HepG2 (cell line): ENCODE results near the gene ARMH2. TPM values are rescaled to one million over a fixed set of nuclear protein-coding genes. Genes with fewer than 3 reads are reported as not detected.

ENCODE experiments used
- ATF7-NPFF ChIP-seq: sonication (generic); formaldehyde crosslinking; IDR thresholded peaks from 2 replicates; pipeline ENCODE4 v1.8.1; 2023; ENCODE audit warnings: mild to moderate bottlenecking, low read depth, missing genetic modification reagents, moderate library complexity
- ATM ChIP-seq: fragments of 450-650 bp; IDR thresholded peaks from 2 replicates; pipeline ENCODE4 v1.7.1; 2017; ENCODE audit warnings: mild to moderate bottlenecking, borderline replicate concordance
- BHLHE40 ChIP-seq: IDR thresholded peaks from 2 replicates; pipeline ENCODE4 v1.6.1; 2011; ENCODE audit warnings: low read length, improper control_type of control experiment
- CBX2 ChIP-seq, 2 experiments: fragments of 200-600 bp in 1 of 2; sonication (generic); formaldehyde crosslinking in 1 of 2; IDR thresholded peaks; 2 replicates each; pipeline versions ENCODE4 v1.7.0 to v1.8.1; 2018 to 2022; ENCODE audit warnings: low read depth in 2 of 2, low read length in 1 of 2, mild to moderate bottlenecking in 1 of 2, missing genetic modification reagents in 1 of 2
- KDM6A ChIP-seq: IDR thresholded peaks from 2 replicates; pipeline ENCODE4 v1.6.1; 2016; ENCODE audit warnings: low read depth
- MED1 ChIP-seq: sonication (generic); formaldehyde crosslinking; IDR thresholded peaks from 2 replicates; pipeline ENCODE4 v1.4.0; 2020; ENCODE audit warnings: missing genetic modification reagents
- MIXL1 ChIP-seq: IDR thresholded peaks from 2 replicates; pipeline ENCODE4 v1.6.1; 2016
- NR2C2 ChIP-seq: sonication (generic); formaldehyde crosslinking; IDR thresholded peaks from 2 replicates; pipeline ENCODE4 v1.4.0; 2020; ENCODE audit warnings: missing genetic modification reagents, mild to moderate bottlenecking, moderate library complexity, borderline replicate concordance
- RBAK ChIP-seq: sonication (generic); formaldehyde crosslinking; IDR thresholded peaks from 2 replicates; pipeline ENCODE4 v1.5.1; 2020; ENCODE audit warnings: mild to moderate bottlenecking, missing genetic modification reagents
- TAF1 ChIP-seq: sonication (generic); formaldehyde crosslinking; IDR thresholded peaks from 2 replicates; pipeline ENCODE4 v1.4.0; 2020; ENCODE audit warnings: missing genetic modification reagents
- TCF7 ChIP-seq: sonication (generic); IDR thresholded peaks from 2 replicates; pipeline ENCODE4 v1.6.1; 2016; ENCODE audit warnings: antibody characterized with exemption, low read depth
- TRIM24 ChIP-seq: sonication (generic); formaldehyde crosslinking; IDR thresholded peaks from 2 replicates; pipeline ENCODE4 v1.8.0; 2022; ENCODE audit warnings: mild to moderate bottlenecking, missing genetic modification reagents
- ZMYM4 ChIP-seq: sonication (generic); formaldehyde crosslinking; IDR thresholded peaks from 2 replicates; pipeline ENCODE4 v1.8.1; 2023; ENCODE audit warnings: mild to moderate bottlenecking, missing genetic modification reagents
- ZNF367 ChIP-seq: sonication (generic); formaldehyde crosslinking; IDR thresholded peaks from 2 replicates; pipeline ENCODE4 v1.4.0; 2020; ENCODE audit warnings: missing genetic modification reagents, borderline replicate concordance
- ZNF414 ChIP-seq: sonication (generic); formaldehyde crosslinking; IDR thresholded peaks from 2 replicates; pipeline ENCODE4 v1.5.0; 2020; ENCODE audit warnings: missing genetic modification reagents
- ZNF704 ChIP-seq: sonication (generic); formaldehyde crosslinking; IDR thresholded peaks from 2 replicates; pipeline ENCODE4 v1.8.1; 2023; ENCODE audit warnings: mild to moderate bottlenecking, inconsistent platforms, moderate library complexity, missing genetic modification reagents, borderline replicate concordance
- polyA plus RNA-seq, 8 experiments: library from polyadenylated mRNA; depleted of rRNA in 3 of 8; stranded (reverse) in 7 of 8; unstranded in 1 of 8; fragments of >200 nt; fragmentation: Illumina TruSeq in 4 of 8; extraction: Trizol in 4 of 8; gene quantifications; 2 replicates each; pipeline versions ENCODE4 v1.2.1 to v1.2.3, GENCODE V29; 2011 to 2016; ENCODE audit warnings: low read depth in 4 of 8, missing spikeins in 1 of 8, mixed read lengths in 1 of 8; ENCODE audit not compliant: insufficient read depth in 1 of 8
- total RNA-seq, 5 experiments: library from RNA; depleted of rRNA; stranded (reverse); fragments of >200 nt; fragmentation: Illumina TruSeq; extraction: Trizol; gene quantifications; 2 replicates each; pipeline ENCODE4 v1.2.3, GENCODE V29; 2016; ENCODE audit warnings: low read depth in 1 of 5
- TF ChIP-seq, protein P1 (sequence below), 2 experiments: sonication (generic) in 1 of 2; formaldehyde crosslinking in 1 of 2; IDR thresholded peaks; 2 replicates each; pipeline versions ENCODE4 v1.6.1 to v1.9.0; 2014 to 2022; ENCODE audit warnings: antibody characterized with exemption in 1 of 2, borderline replicate concordance in 1 of 2, inconsistent platforms in 1 of 2, low read depth in 1 of 2, missing genetic modification reagents in 1 of 2
- TF ChIP-seq, protein P2 (sequence below): sonication (generic); formaldehyde crosslinking; conservative IDR thresholded peaks from 2 replicates; pipeline ENCODE4 v1.4.0; 2020; ENCODE audit warnings: mild to moderate bottlenecking, missing genetic modification reagents, moderate library complexity

Gene ARMH2
- total and polyA plus RNA-seq, 2 of the 13 experiments (the other 11 are each of a cell fraction or from before 2014, with no cell fraction given), result not detected

- TF ChIP-seq, protein P1, sequence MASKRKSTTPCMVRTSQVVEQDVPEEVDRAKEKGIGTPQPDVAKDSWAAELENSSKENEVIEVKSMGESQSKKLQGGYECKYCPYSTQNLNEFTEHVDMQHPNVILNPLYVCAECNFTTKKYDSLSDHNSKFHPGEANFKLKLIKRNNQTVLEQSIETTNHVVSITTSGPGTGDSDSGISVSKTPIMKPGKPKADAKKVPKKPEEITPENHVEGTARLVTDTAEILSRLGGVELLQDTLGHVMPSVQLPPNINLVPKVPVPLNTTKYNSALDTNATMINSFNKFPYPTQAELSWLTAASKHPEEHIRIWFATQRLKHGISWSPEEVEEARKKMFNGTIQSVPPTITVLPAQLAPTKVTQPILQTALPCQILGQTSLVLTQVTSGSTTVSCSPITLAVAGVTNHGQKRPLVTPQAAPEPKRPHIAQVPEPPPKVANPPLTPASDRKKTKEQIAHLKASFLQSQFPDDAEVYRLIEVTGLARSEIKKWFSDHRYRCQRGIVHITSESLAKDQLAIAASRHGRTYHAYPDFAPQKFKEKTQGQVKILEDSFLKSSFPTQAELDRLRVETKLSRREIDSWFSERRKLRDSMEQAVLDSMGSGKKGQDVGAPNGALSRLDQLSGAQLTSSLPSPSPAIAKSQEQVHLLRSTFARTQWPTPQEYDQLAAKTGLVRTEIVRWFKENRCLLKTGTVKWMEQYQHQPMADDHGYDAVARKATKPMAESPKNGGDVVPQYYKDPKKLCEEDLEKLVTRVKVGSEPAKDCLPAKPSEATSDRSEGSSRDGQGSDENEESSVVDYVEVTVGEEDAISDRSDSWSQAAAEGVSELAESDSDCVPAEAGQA (IDR thresholded peaks at IDR 0.05; ENCODE audit: low read depth), result no peak
- TF ChIP-seq, protein P1 (CRISPR knock-in tag; IDR thresholded peaks at IDR 0.05; ENCODE audit: borderline replicate concordance), result no peak
- TF ChIP-seq ZMYM4 (CRISPR knock-in tag), result peak; percentile 51; the same call in 1 of the 2 replicates
- no peak for TF ChIP-seq ZNF414 (CRISPR knock-in tag)
- TF ChIP-seq KDM6A, result no peak
- TF ChIP-seq MED1, result peak; percentile 40; the same call in 1 of the 2 replicates
- 0 out of 2 replicates have a peak, but pooled peaks have one; percentile 24 for TF ChIP-seq NR2C2 (CRISPR knock-in tag)
- no peak for TF ChIP-seq TAF1
- TF ChIP-seq MIXL1, result peak; percentile 75
- TF ChIP-seq ZNF367, result no peak
- no peak for TF ChIP-seq ZNF704 (CRISPR knock-in tag)
- no peak for TF ChIP-seq BHLHE40
- TF ChIP-seq TCF7, result no peak
- TF ChIP-seq TRIM24, result no peak
- TF ChIP-seq ATM, result no peak
- TF ChIP-seq RBAK, result no peak
- TF ChIP-seq CBX2 (IDR thresholded peaks at IDR 0.05; ENCODE audit: low read depth, low read length), result no peak
- TF ChIP-seq CBX2 (CRISPR knock-in tag; IDR thresholded peaks at IDR 0.05; ENCODE audit: low read depth), result no peak
- TF ChIP-seq, protein P2, sequence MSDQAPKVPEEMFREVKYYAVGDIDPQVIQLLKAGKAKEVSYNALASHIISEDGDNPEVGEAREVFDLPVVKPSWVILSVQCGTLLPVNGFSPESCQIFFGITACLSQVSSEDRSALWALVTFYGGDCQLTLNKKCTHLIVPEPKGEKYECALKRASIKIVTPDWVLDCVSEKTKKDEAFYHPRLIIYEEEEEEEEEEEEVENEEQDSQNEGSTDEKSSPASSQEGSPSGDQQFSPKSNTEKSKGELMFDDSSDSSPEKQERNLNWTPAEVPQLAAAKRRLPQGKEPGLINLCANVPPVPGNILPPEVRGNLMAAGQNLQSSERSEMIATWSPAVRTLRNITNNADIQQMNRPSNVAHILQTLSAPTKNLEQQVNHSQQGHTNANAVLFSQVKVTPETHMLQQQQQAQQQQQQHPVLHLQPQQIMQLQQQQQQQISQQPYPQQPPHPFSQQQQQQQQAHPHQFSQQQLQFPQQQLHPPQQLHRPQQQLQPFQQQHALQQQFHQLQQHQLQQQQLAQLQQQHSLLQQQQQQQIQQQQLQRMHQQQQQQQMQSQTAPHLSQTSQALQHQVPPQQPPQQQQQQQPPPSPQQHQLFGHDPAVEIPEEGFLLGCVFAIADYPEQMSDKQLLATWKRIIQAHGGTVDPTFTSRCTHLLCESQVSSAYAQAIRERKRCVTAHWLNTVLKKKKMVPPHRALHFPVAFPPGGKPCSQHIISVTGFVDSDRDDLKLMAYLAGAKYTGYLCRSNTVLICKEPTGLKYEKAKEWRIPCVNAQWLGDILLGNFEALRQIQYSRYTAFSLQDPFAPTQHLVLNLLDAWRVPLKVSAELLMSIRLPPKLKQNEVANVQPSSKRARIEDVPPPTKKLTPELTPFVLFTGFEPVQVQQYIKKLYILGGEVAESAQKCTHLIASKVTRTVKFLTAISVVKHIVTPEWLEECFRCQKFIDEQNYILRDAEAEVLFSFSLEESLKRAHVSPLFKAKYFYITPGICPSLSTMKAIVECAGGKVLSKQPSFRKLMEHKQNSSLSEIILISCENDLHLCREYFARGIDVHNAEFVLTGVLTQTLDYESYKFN (CRISPR knock-in tag), result 0 out of 2 replicates have a peak, but pooled peaks have one; percentile 23
- TF ChIP-seq ATF7-NPFF (CRISPR knock-in tag), result no peak
Measured at GRCh38 chr6:24825130-24825630, 26.5 kb upstream of the ARMH2 start (continued).
